CD4-positive, alpha-beta T cell (primary cell): Measurements from ENCODE around the gene USP47. TPM values are rescaled to one million over a fixed set of nuclear protein-coding genes. Genes with fewer than 3 reads are reported as not detected.

Experiments
- ATAC-seq: fragments of 200-7000 bp; cut with Tn5 transposase; one replicate; pipeline ENCODE4 v1.10.0; 2022; ENCODE audit warnings: mild to moderate bottlenecking; ENCODE audit not compliant: poor library complexity
- CTCF ChIA-PET: fragments of 350-600 bp; sonication (Branson Sonifier 250); formaldehyde crosslinking; loops from one replicate; lab custom pipeline; 2021; ENCODE audit warnings: antibody characterized with exemption, inconsistent platforms; lab: Charles Lee
- POLR2A ChIA-PET: fragments of 350-600 bp; sonication (Branson Sonifier 250); formaldehyde crosslinking; loops from one replicate; lab custom pipeline; 2021; ENCODE audit warnings: antibody characterized with exemption, inconsistent platforms; lab: Charles Lee
- DNase-seq, 14 experiments: peaks; one replicate each; pipeline ENCODE4 v3.0.0-alpha.2; 2013 to 2020; ENCODE audit warnings: mixed read lengths in 2 of 14
- H3K27ac ChIP-seq, 2 donors: one replicate each; pipeline versions ENCODE4 v1.5.1 to v1.7.0; 2013; ENCODE audit warnings: low read length in 2 of 2, low read depth in 1 of 2, mild to moderate bottlenecking in 1 of 2
- H3K27me3 ChIP-seq, 2 experiments: 1 replicate in 1 of 2; 2 replicates in 1 of 2; pipeline versions ENCODE4 v1.6.1 to v1.7.0; 2013; ENCODE audit warnings: low read length in 2 of 2, control low read depth in 1 of 2, mild to moderate bottlenecking in 1 of 2, moderate library complexity in 1 of 2; ENCODE audit not compliant: insufficient read depth in 2 of 2, control insufficient read depth in 1 of 2
- H3K36me3 ChIP-seq: one replicate; pipeline ENCODE4 v1.6.1; 2013; ENCODE audit warnings: low read length, control low read depth; ENCODE audit not compliant: insufficient read depth
- H3K4me1 ChIP-seq: one replicate; pipeline ENCODE4 v1.6.1; 2013; ENCODE audit warnings: low read length, control low read depth; ENCODE audit not compliant: insufficient read depth
- H3K4me3 ChIP-seq: one replicate; pipeline ENCODE4 v1.5.1; 2013; ENCODE audit warnings: mild to moderate bottlenecking, low read length, moderate library complexity
- H3K9me3 ChIP-seq, 2 experiments: 1 replicate in 1 of 2; 2 replicates in 1 of 2; pipeline versions ENCODE4 v1.6.1 to v1.7.0; 2013; ENCODE audit warnings: low read length in 2 of 2, mild to moderate bottlenecking in 2 of 2, control low read depth in 1 of 2, moderate library complexity in 1 of 2; ENCODE audit not compliant: control insufficient read depth in 1 of 2, insufficient read depth in 1 of 2
- H3K27ac Mint-ChIP-seq: one replicate; pipeline ENCODE4 v1.8.0; 2020; ENCODE audit warnings: mixed read lengths
- H3K27me3 Mint-ChIP-seq: one replicate; pipeline ENCODE4 v1.8.0; 2021; ENCODE audit warnings: mixed read lengths
- H3K36me3 Mint-ChIP-seq: one replicate; pipeline ENCODE4 v1.8.0; 2021; ENCODE audit warnings: low read depth, mixed read lengths
- H3K4me1 Mint-ChIP-seq: one replicate; pipeline ENCODE4 v1.8.0; 2021; ENCODE audit warnings: low read depth, mixed read lengths
- H3K4me3 Mint-ChIP-seq: one replicate; pipeline ENCODE4 v1.8.0; 2020; ENCODE audit warnings: mild to moderate bottlenecking, mixed read lengths
- H3K9me3 Mint-ChIP-seq: one replicate; pipeline ENCODE4 v1.8.0; 2020; ENCODE audit warnings: mixed read lengths
- intact Hi-C, 2 experiments: fragments of 100-400 bp; cut with DNase I in 1 of 2; cut with micrococcal nuclease in 1 of 2; formaldehyde crosslinking; loops; one replicate each; pipeline versions ENCODE4 v1.15.1 to v1.9.0; 2023 to 2025; cut with DNase I, micrococcal nuclease
- total RNA-seq, 174 experiments: library from RNA in 2 of 174; stranded (reverse) in 2 of 174; gene quantifications; one replicate each; pipeline ENCODE4 v1.2.3 and lab custom pipeline; 2021 to 2026
- TF ChIP-seq, protein P1 (sequence below): fragments of 200-600 bp; IDR thresholded peaks from one replicate; pipeline ENCODE4 v1.8.0; 2022; ENCODE audit warnings: antibody characterized with exemption, mild to moderate bottlenecking

Gene USP47
- total RNA-seq, 2 experiments from 2014 or later: 97.0 to 100 TPM

DNA sequence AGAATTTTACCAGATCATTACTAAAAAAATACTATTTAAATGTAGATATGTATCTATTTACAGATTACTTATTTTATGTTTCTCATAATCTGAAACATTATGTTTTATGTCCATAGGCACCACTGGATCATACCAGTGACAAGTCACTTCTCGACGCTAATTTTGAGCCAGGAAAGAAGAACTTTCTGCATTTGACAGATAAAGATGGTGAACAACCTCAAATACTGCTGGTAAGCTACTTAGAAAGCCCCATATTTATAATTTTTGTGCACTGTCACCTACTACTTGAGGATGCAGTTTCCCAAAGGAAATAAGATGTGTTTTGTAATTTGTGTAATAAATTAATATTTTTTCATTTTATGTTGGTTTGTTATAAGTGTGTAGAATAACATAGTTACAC lies 42.6 kb downstream of the USP47 start:
- H3K9me3 ChIP-seq: no peaks in the 10 kb centered on the region
- no peak overlapping the region for H3K27ac ChIP-seq
- peaks cover 52% of the 10 kb centered on the region for H3K36me3 ChIP-seq
- no peak for DNase-seq
- no peak for ATAC-seq
- intact Hi-C loops: loop anchor here in 1 of 2 experiments (5.0 kb wide), 1 partner anchor 37 kb away; no protein-coding TSS in a partner anchor
- no peak overlapping the region for H3K4me3 Mint-ChIP-seq
- H3K27me3 Mint-ChIP-seq: no peaks in the 10 kb centered on the region
- TF ChIP-seq, protein P1, sequence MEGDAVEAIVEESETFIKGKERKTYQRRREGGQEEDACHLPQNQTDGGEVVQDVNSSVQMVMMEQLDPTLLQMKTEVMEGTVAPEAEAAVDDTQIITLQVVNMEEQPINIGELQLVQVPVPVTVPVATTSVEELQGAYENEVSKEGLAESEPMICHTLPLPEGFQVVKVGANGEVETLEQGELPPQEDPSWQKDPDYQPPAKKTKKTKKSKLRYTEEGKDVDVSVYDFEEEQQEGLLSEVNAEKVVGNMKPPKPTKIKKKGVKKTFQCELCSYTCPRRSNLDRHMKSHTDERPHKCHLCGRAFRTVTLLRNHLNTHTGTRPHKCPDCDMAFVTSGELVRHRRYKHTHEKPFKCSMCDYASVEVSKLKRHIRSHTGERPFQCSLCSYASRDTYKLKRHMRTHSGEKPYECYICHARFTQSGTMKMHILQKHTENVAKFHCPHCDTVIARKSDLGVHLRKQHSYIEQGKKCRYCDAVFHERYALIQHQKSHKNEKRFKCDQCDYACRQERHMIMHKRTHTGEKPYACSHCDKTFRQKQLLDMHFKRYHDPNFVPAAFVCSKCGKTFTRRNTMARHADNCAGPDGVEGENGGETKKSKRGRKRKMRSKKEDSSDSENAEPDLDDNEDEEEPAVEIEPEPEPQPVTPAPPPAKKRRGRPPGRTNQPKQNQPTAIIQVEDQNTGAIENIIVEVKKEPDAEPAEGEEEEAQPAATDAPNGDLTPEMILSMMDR: no peak
- no peaks in the 10 kb centered on the region for H3K27me3 ChIP-seq
- CTCF ChIA-PET: no interaction called here
- peaks cover 91% of the 10 kb centered on the region for H3K36me3 Mint-ChIP-seq
- H3K4me1 Mint-ChIP-seq: peaks cover 77% of the 10 kb centered on the region
- no peak overlapping the region for H3K27ac Mint-ChIP-seq
- H3K4me3 ChIP-seq: no peak overlapping the region
- H3K9me3 Mint-ChIP-seq: no peaks in the 10 kb centered on the region
- peaks cover 5% of the 10 kb centered on the region for H3K4me1 ChIP-seq
- POLR2A ChIA-PET: no interaction called here

DNA sequence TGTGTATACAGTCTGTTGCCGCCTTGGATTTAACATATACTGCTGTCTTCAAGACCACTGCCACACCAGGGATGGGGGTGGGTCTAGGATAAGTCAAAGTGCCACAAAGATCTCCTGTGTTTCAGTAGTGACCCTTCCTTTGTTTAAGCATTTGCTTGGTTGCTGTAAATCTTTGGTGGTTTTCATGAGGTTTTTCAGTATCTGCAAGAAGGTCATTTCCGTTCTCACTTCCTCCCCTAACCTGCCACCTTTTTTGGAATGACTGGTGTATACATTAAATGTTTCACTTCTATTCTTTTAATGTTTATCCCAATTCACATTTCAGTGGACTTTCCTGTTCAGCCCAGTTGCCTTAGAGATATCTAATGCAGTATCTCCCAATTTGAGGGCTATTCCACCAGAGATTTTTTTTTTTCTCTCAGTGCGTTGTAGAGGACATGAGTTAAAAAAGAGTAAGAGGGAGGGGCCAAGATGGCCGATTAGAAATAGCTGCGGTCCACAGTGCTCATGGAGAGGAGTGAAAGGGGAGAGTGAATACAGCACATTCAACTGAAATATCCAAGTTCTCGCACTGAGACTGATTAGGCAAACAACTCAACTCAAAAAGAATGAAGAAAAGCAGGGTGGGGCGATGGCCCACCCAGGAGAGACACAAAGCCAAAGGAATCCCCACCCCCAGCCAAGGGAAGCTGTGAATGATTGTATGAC lies 43.2 kb downstream of the USP47 start:
- no peaks in the 10 kb centered on the region for H3K27me3 ChIP-seq
- ATAC-seq: no peak
- Mint-ChIP-seq H3K4me3 (no peak overlapping the region), H3K27me3 (no peaks in the 10 kb centered on the region), H3K27ac (no peak overlapping the region), H3K9me3 (no peaks in the 10 kb centered on the region), H3K36me3 (peaks cover 94% of the 10 kb centered on the region), H3K4me1 (peaks cover 76% of the 10 kb centered on the region)
- CTCF ChIA-PET: no interaction called here
- peaks cover 5% of the 10 kb centered on the region for H3K4me1 ChIP-seq
- POLR2A ChIA-PET: no interaction called here
- intact Hi-C loops: loop anchor here in 1 of 2 experiments (5.0 kb wide), 1 partner anchor 38 kb away; no protein-coding TSS in a partner anchor
- H3K4me3 ChIP-seq: no peak overlapping the region
- peaks cover 52% of the 10 kb centered on the region for H3K36me3 ChIP-seq
- no peak overlapping the region for H3K27ac ChIP-seq
- no peaks in the 10 kb centered on the region for H3K9me3 ChIP-seq
- TF ChIP-seq, protein P1: no peak
- DNase-seq: peak in 1 of 14 experiments; percentile 43

DNA sequence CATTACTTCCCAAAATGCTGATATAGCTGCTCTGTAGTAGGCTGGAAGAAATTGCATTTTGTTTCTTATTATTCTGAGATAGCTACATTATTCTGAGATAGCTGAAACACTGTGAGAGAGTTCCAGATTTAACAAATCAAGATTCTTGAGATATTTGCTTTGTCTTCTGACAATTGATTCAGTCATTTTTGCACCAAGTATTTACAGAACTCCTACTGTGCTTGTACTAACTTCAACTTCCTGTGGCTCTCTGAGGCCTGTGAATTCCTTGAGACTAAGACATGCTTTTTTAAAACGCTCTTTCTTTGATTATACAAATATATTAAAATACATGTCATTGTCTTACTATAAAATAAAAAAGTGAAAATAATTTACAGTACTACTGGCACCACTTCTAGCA lies 52.7 kb downstream of the USP47 start:
- Mint-ChIP-seq H3K27ac (no peak overlapping the region), H3K27me3 (no peaks in the 10 kb centered on the region), H3K4me1 (peaks cover 26% of the 10 kb centered on the region), H3K4me3 (no peak overlapping the region), H3K36me3 (peaks cover 81% of the 10 kb centered on the region), H3K9me3 (no peaks in the 10 kb centered on the region)
- ChIA-PET CTCF (no interaction called here), POLR2A (no interaction called here)
- H3K27me3 ChIP-seq: no peaks in the 10 kb centered on the region
- H3K4me3 ChIP-seq: no peak overlapping the region
- no peak for DNase-seq
- no peaks in the 10 kb centered on the region for H3K9me3 ChIP-seq
- H3K36me3 ChIP-seq: peaks cover 49% of the 10 kb centered on the region
- ATAC-seq: no peak
- intact Hi-C loops: no loop called here
- H3K4me1 ChIP-seq: no peaks in the 10 kb centered on the region
- TF ChIP-seq, protein P1: no peak
- H3K27ac ChIP-seq: no peak overlapping the region
